C4-2B (cell line): Measurements from ENCODE around the gene CLMP.

Source experiments
- H3K27ac ChIP-seq: fragments of 450-650 bp; 2 replicates; pipeline ENCODE4 v1.5.1; 2017
- CTCF ChIP-seq: fragments of 450-650 bp; conservative IDR thresholded peaks from 2 replicates; pipeline ENCODE4 v1.5.1; 2017; ENCODE audit warnings: mild to moderate bottlenecking
- ZFX ChIP-seq: fragments of 450-650 bp; IDR thresholded peaks from 2 replicates; pipeline ENCODE4 v1.6.1; 2017

The CLMP gene

GRCh38 chr11:123047947-123048293, 147.1 kb downstream of the CLMP start:
- TF ChIP-seq CTCF (no peak), ZFX (no peak)
- H3K27ac ChIP-seq, result no peak overlapping the region

GRCh38 chr11:123047266-123047946, 147.6 kb downstream of the CLMP start:
- no peak overlapping the region for H3K27ac ChIP-seq
- TF ChIP-seq ZFX (no peak), CTCF (no peak)

- no peak overlapping the region for H3K27ac ChIP-seq
- no peak for TF ChIP-seq CTCF
- no peak for TF ChIP-seq ZFX
Measured at GRCh38 chr11:123046473-123047259, 148.4 kb downstream of the CLMP start.

- H3K27ac ChIP-seq, result no peak overlapping the region
- TF ChIP-seq CTCF (no peak), ZFX (no peak)
Measured at GRCh38 chr11:123045101-123045500, 149.9 kb downstream of the CLMP start.

- no peak overlapping the region for H3K27ac ChIP-seq
- no peak for TF ChIP-seq ZFX
- no peak for TF ChIP-seq CTCF
Measured at GRCh38 chr11:123041185-123041584, 153.9 kb downstream of the CLMP start.

GRCh38 chr11:123040111-123040432, 155.0 kb downstream of the CLMP start:
- no peak overlapping the region for H3K27ac ChIP-seq
- no peak for TF ChIP-seq ZFX
- no peak for TF ChIP-seq CTCF

- no peak overlapping the region for H3K27ac ChIP-seq
- no peak for TF ChIP-seq CTCF
- TF ChIP-seq ZFX, result no peak
Measured at GRCh38 chr11:123035831-123036230, 159.2 kb downstream of the CLMP start.
